HK-2 (cell line): ENCODE results near the gene ARHGEF17.

Experiments
- DNase-seq: peaks from one replicate; pipeline ENCODE4 v3.0.0-alpha.2; 2018; ENCODE audit not compliant: unreplicated experiment

The ARHGEF17 gene

GRCh38 chr11:73393479-73394415 is 85.7 kb downstream of the ARHGEF17 start:
- peak; percentile 50 for DNase-seq

GRCh38 chr11:73394416-73395296 is 86.6 kb downstream of the ARHGEF17 start:
- no peak for DNase-seq

GRCh38 chr11:73395297-73396208 is 87.5 kb downstream of the ARHGEF17 start:
- no peak for DNase-seq

- no peak for DNase-seq
These were observed 88.3 kb downstream of the ARHGEF17 start for GRCh38 chr11:73396251-73396930.

- DNase-seq, result no peak
These were observed 88.9 kb downstream of the ARHGEF17 start for GRCh38 chr11:73396985-73397384.

- no peak for DNase-seq
These were observed 89.5 kb downstream of the ARHGEF17 start for GRCh38 chr11:73397468-73398131.

- DNase-seq, result no peak
These were observed 90.1 kb downstream of the ARHGEF17 start for GRCh38 chr11:73398132-73398526.

GRCh38 chr11:73398721-73399120 is 90.6 kb downstream of the ARHGEF17 start:
- DNase-seq, result no peak

GRCh38 chr11:73399159-73399590 is 91.1 kb downstream of the ARHGEF17 start:
- no peak for DNase-seq

- no peak for DNase-seq
These were observed 91.6 kb downstream of the ARHGEF17 start for GRCh38 chr11:73399636-73400035.

- no peak for DNase-seq
These were observed 92.2 kb downstream of the ARHGEF17 start for GRCh38 chr11:73400293-73400692.

GRCh38 chr11:73401217-73401923 is 93.3 kb downstream of the ARHGEF17 start:
- no peak for DNase-seq

GRCh38 chr11:73401924-73402833 is 94.1 kb downstream of the ARHGEF17 start:
- no peak for DNase-seq

GRCh38 chr11:73402834-73403185 is 94.7 kb downstream of the ARHGEF17 start:
- no peak for DNase-seq

GRCh38 chr11:73403541-73403940 is 95.5 kb downstream of the ARHGEF17 start:
- DNase-seq, result no peak

GRCh38 chr11:73404048-73404447 is 96.0 kb downstream of the ARHGEF17 start:
- no peak for DNase-seq

- DNase-seq, result no peak
These were observed 96.5 kb downstream of the ARHGEF17 start for GRCh38 chr11:73404506-73405145.

- no peak for DNase-seq
These were observed 97.1 kb downstream of the ARHGEF17 start for GRCh38 chr11:73405146-73405510.
